Activated T-cell treated with anti-CD3 and anti-CD28 coated beads, Interleukin-2, amount 50 U/mL, for 4 hours (primary cell): ENCODE results near the gene TP53BP2. TPM values are rescaled to one million over a fixed set of nuclear protein-coding genes. Genes with fewer than 3 reads are reported as not detected.
"Not testable (repeated sequence)": the region's sequence is repeated elsewhere in the genome, so short reads cannot be mapped to it uniquely, and the experiment has no call there.

Experiments
- ATAC-seq, 2 donors: fragments of 200-7000 bp; cut with Tn5 transposase; one replicate each; pipeline ENCODE4 v1.10.0; 2021
- DNase-seq: peaks from one replicate; pipeline ENCODE4 v3.0.0-alpha.2; 2020
- H3K27me3 Mint-ChIP-seq: one replicate; pipeline ENCODE4 v1.8.0; 2021; ENCODE audit warnings: low read depth, mixed read lengths
- H3K36me3 Mint-ChIP-seq: one replicate; pipeline ENCODE4 v1.8.0; 2022; ENCODE audit warnings: mixed read lengths; ENCODE audit not compliant: insufficient read depth
- H3K4me1 Mint-ChIP-seq: one replicate; pipeline ENCODE4 v1.8.0; 2021; ENCODE audit warnings: low read depth, mixed read lengths
- H3K4me3 Mint-ChIP-seq: one replicate; pipeline ENCODE4 v1.8.0; 2021; ENCODE audit warnings: mild to moderate bottlenecking, moderate library complexity, mixed read lengths
- H3K9me3 Mint-ChIP-seq: one replicate; pipeline ENCODE4 v1.8.0; 2021; ENCODE audit warnings: mixed read lengths
- total RNA-seq, 3 donors: library from RNA; stranded (reverse); gene quantifications; one replicate each; pipeline ENCODE4 v1.2.1, GENCODE V29; 2021

TP53BP2 gene
- 10 to 100 TPM; 60.9 to 89.1 (median 79.1) TPM for total RNA-seq

GRCh38 chr1:223845810-223846682 lies at the start of gene TP53BP2:
TP53BP2 (minus strand) TSS chr1:223845947; CDS start chr1:223845680, 267 bp downstream.
- H3K4me1 Mint-ChIP-seq: peaks cover 40% of the 10 kb centered on the region
- DNase-seq (peak; percentile 83), ATAC-seq (peak; percentile 83 to 87)
- peaks cover 4% of the 10 kb centered on the region for H3K9me3 Mint-ChIP-seq
- no peaks in the 10 kb centered on the region for H3K27me3 Mint-ChIP-seq
- no peaks in the 10 kb centered on the region for H3K36me3 Mint-ChIP-seq
- peak within 1 kb of the TSS; percentile 97 for H3K4me3 Mint-ChIP-seq

- H3K36me3 Mint-ChIP-seq: not testable (repeated sequence)
Observed at GRCh38 chr1:223890494-223890893, 44.7 kb upstream of the TP53BP2 start.

GRCh38 chr1:223889319-223889718 lies 43.6 kb upstream of the TP53BP2 start:
- not testable (repeated sequence) for H3K27me3 Mint-ChIP-seq, H3K4me1 Mint-ChIP-seq, H3K36me3 Mint-ChIP-seq, H3K9me3 Mint-ChIP-seq, DNase-seq, H3K4me3 Mint-ChIP-seq, ATAC-seq

More at GRCh38 chr1:223890494-223890893, 44.7 kb upstream of the TP53BP2 start:
- not testable (repeated sequence) for ATAC-seq, H3K4me1 Mint-ChIP-seq, DNase-seq, H3K27me3 Mint-ChIP-seq, H3K9me3 Mint-ChIP-seq, H3K4me3 Mint-ChIP-seq

- no peak for ATAC-seq
- Mint-ChIP-seq H3K4me3 (no peak overlapping the region), H3K4me1 (no peaks in the 10 kb centered on the region), H3K9me3 (no peaks in the 10 kb centered on the region), H3K36me3 (no peaks in the 10 kb centered on the region), H3K27me3 (no peaks in the 10 kb centered on the region)
- no peak for DNase-seq
Observed at GRCh38 chr1:223887747-223888418, 42.1 kb upstream of the TP53BP2 start.

GRCh38 chr1:223886516-223886921 lies 40.8 kb upstream of the TP53BP2 start:
- Mint-ChIP-seq H3K4me1 (no peaks in the 10 kb centered on the region), H3K36me3 (no peaks in the 10 kb centered on the region), H3K9me3 (no peaks in the 10 kb centered on the region), H3K4me3 (no peak overlapping the region), H3K27me3 (no peaks in the 10 kb centered on the region)
- no peak for DNase-seq
- ATAC-seq: no peak

- Mint-ChIP-seq H3K36me3 (no peaks in the 10 kb centered on the region), H3K4me1 (no peaks in the 10 kb centered on the region), H3K4me3 (no peak overlapping the region), H3K27me3 (peaks cover 4% of the 10 kb centered on the region), H3K9me3 (no peaks in the 10 kb centered on the region)
- ATAC-seq (no peak), DNase-seq (no peak)
Observed at GRCh38 chr1:223885614-223886013, 39.9 kb upstream of the TP53BP2 start.

- ATAC-seq (no peak), DNase-seq (no peak)
- no peaks in the 10 kb centered on the region for H3K9me3 Mint-ChIP-seq
- no peaks in the 10 kb centered on the region for H3K36me3 Mint-ChIP-seq
- peaks cover 17% of the 10 kb centered on the region for H3K27me3 Mint-ChIP-seq
- H3K4me3 Mint-ChIP-seq: no peak overlapping the region
- H3K4me1 Mint-ChIP-seq: no peaks in the 10 kb centered on the region
Observed at GRCh38 chr1:223878598-223879325, 33.0 kb upstream of the TP53BP2 start.

GRCh38 chr1:223877804-223878203 lies 32.1 kb upstream of the TP53BP2 start:
- ATAC-seq: no peak
- no peaks in the 10 kb centered on the region for H3K4me1 Mint-ChIP-seq
- no peak overlapping the region for H3K4me3 Mint-ChIP-seq
- H3K9me3 Mint-ChIP-seq: no peaks in the 10 kb centered on the region
- DNase-seq: no peak
- H3K36me3 Mint-ChIP-seq: no peaks in the 10 kb centered on the region
- peaks cover 18% of the 10 kb centered on the region for H3K27me3 Mint-ChIP-seq

- H3K27me3 Mint-ChIP-seq: peaks cover 27% of the 10 kb centered on the region
- DNase-seq (no peak), ATAC-seq (no peak)
- no peaks in the 10 kb centered on the region for H3K36me3 Mint-ChIP-seq
- no peaks in the 10 kb centered on the region for H3K4me1 Mint-ChIP-seq
- H3K9me3 Mint-ChIP-seq: no peaks in the 10 kb centered on the region
- H3K4me3 Mint-ChIP-seq: no peak overlapping the region
Observed at GRCh38 chr1:223876590-223876989, 30.8 kb upstream of the TP53BP2 start.

- ATAC-seq (no peak), DNase-seq (no peak)
- Mint-ChIP-seq H3K36me3 (no peaks in the 10 kb centered on the region), H3K4me3 (no peak overlapping the region), H3K9me3 (no peaks in the 10 kb centered on the region), H3K4me1 (no peaks in the 10 kb centered on the region), H3K27me3 (peaks cover 29% of the 10 kb centered on the region)
Observed at GRCh38 chr1:223873044-223873443, 27.3 kb upstream of the TP53BP2 start.

GRCh38 chr1:223872308-223872901 lies 26.7 kb upstream of the TP53BP2 start:
- no peaks in the 10 kb centered on the region for H3K36me3 Mint-ChIP-seq
- H3K4me3 Mint-ChIP-seq: no peak overlapping the region
- H3K27me3 Mint-ChIP-seq: peaks cover 29% of the 10 kb centered on the region
- H3K4me1 Mint-ChIP-seq: no peaks in the 10 kb centered on the region
- H3K9me3 Mint-ChIP-seq: no peaks in the 10 kb centered on the region
- DNase-seq (no peak), ATAC-seq (no peak)

- DNase-seq: no peak
- no peaks in the 10 kb centered on the region for H3K9me3 Mint-ChIP-seq
- H3K36me3 Mint-ChIP-seq: no peaks in the 10 kb centered on the region
- H3K4me3 Mint-ChIP-seq: peak overlapping the region; percentile 34
- peaks cover 30% of the 10 kb centered on the region for H3K27me3 Mint-ChIP-seq
- no peaks in the 10 kb centered on the region for H3K4me1 Mint-ChIP-seq
- no peak for ATAC-seq
Observed at GRCh38 chr1:223870617-223871574, 25.1 kb upstream of the TP53BP2 start.

- peaks cover 12% of the 10 kb centered on the region for H3K27me3 Mint-ChIP-seq
- not testable (repeated sequence) for ATAC-seq, H3K4me1 Mint-ChIP-seq, H3K36me3 Mint-ChIP-seq, DNase-seq, H3K9me3 Mint-ChIP-seq, H3K4me3 Mint-ChIP-seq
Observed at GRCh38 chr1:223864599-223865368, 19.0 kb upstream of the TP53BP2 start.
